RWPE2 (cell line): ENCODE measurements around the gene BABAM2.

Experiments
- ATAC-seq: fragments of 200-7000 bp; cut with Tn5 transposase; 3 replicates; pipeline ENCODE4 v1.9.1; 2021; ENCODE audit warnings: low read depth
- DNase-seq: peaks from one replicate; pipeline ENCODE4 v3.0.0-alpha.2; 2020; ENCODE audit warnings: low spot score
- H3K27ac ChIP-seq: fragments of 450-650 bp; 2 replicates; pipeline ENCODE4 v1.5.1; 2017; ENCODE audit warnings: mild to moderate bottlenecking; ENCODE audit not compliant: poor library complexity, severe bottlenecking
- H3K27me3 ChIP-seq: fragments of 250-450 bp; sonication (Bioruptor Pico); 2 replicates; pipeline ENCODE4 v1.5.1; 2021; ENCODE audit warnings: mild to moderate bottlenecking, moderate library complexity; ENCODE audit not compliant: insufficient read depth, poor library complexity, severe bottlenecking
- H3K36me3 ChIP-seq: fragments of 250-450 bp; sonication (Bioruptor Pico); 2 replicates; pipeline ENCODE4 v1.5.1; 2020; ENCODE audit warnings: low read depth, mild to moderate bottlenecking, moderate library complexity
- H3K4me1 ChIP-seq: fragments of 250-450 bp; sonication (Bioruptor Pico); 2 replicates; pipeline ENCODE4 v1.5.1; 2021; ENCODE audit warnings: mild to moderate bottlenecking, moderate library complexity; ENCODE audit not compliant: insufficient read depth, poor library complexity, severe bottlenecking
- H3K4me3 ChIP-seq: fragments of 250-450 bp; sonication (Bioruptor Pico); 2 replicates; pipeline ENCODE4 v1.5.1; 2021; ENCODE audit warnings: mild to moderate bottlenecking, moderate library complexity; ENCODE audit not compliant: severe bottlenecking
- H3K9me3 ChIP-seq: fragments of 250-450 bp; sonication (Bioruptor Pico); 2 replicates; pipeline ENCODE4 v1.5.1; 2021; ENCODE audit warnings: mild to moderate bottlenecking, moderate library complexity; ENCODE audit not compliant: severe bottlenecking
- TF ChIP-seq, protein P1 (sequence below): fragments of 450-650 bp; IDR thresholded peaks from one replicate; pipeline ENCODE4 v1.5.1; 2017; ENCODE audit warnings: mild to moderate bottlenecking, moderate library complexity; ENCODE audit not compliant: poor library complexity, severe bottlenecking

BABAM2 gene

DNA sequence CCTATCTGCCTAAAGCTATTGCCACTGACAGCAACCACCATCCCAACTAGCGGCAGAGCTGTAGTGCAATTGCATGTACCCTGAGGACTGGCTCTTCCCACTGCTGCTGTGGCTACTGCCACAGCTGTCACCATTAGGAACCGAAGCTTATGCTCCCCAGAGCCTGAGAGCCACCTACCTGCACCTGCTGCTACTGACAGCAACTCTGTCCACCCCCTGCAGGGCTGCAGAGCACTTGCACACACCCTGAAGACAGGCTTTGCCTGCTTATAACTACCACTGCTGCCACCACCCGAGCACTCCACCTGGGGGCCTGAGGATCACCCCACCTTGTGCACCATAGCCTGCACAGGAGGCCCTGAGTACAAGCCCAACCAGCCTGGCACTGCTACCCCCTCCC, 284.5 kb downstream of the BABAM2 start:
- Histone ChIP-seq H3K4me1 (peaks cover 18% of the 10 kb centered on the region), H3K36me3 (no peaks in the 10 kb centered on the region), H3K27me3 (no peaks in the 10 kb centered on the region), H3K9me3 (peaks cover 13% of the 10 kb centered on the region), H3K4me3 (no peak overlapping the region), H3K27ac (no peak overlapping the region)
- TF ChIP-seq, protein P1, sequence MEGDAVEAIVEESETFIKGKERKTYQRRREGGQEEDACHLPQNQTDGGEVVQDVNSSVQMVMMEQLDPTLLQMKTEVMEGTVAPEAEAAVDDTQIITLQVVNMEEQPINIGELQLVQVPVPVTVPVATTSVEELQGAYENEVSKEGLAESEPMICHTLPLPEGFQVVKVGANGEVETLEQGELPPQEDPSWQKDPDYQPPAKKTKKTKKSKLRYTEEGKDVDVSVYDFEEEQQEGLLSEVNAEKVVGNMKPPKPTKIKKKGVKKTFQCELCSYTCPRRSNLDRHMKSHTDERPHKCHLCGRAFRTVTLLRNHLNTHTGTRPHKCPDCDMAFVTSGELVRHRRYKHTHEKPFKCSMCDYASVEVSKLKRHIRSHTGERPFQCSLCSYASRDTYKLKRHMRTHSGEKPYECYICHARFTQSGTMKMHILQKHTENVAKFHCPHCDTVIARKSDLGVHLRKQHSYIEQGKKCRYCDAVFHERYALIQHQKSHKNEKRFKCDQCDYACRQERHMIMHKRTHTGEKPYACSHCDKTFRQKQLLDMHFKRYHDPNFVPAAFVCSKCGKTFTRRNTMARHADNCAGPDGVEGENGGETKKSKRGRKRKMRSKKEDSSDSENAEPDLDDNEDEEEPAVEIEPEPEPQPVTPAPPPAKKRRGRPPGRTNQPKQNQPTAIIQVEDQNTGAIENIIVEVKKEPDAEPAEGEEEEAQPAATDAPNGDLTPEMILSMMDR = no peak
- DNase-seq = no peak
- ATAC-seq = no peak

DNA sequence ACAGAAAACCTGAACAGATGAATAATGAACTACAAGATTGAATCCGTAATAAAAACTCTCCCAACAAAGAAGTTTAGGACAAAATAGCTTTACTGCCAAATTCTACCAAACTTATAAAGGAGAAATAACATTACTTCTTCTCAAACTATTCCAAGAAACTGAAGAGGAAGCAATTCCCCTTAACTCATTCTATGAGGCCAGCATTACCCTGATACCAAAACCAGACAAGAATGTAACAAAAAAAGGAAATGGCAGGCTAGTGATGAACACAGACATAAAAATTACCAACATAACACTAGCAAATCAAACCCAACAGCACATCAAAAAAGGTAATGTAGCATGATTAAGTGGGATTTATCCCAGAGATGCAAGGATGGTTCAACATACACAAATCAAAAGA, 288.4 kb downstream of the BABAM2 start:
- no peaks in the 10 kb centered on the region for H3K4me1 ChIP-seq
- H3K36me3 ChIP-seq = no peaks in the 10 kb centered on the region
- no peaks in the 10 kb centered on the region for H3K27me3 ChIP-seq
- ATAC-seq (no peak), DNase-seq (no peak)
- TF ChIP-seq, protein P1 = no peak
- no peak overlapping the region for H3K4me3 ChIP-seq
- H3K9me3 ChIP-seq = peaks cover 13% of the 10 kb centered on the region
- H3K27ac ChIP-seq = no peak overlapping the region

DNA sequence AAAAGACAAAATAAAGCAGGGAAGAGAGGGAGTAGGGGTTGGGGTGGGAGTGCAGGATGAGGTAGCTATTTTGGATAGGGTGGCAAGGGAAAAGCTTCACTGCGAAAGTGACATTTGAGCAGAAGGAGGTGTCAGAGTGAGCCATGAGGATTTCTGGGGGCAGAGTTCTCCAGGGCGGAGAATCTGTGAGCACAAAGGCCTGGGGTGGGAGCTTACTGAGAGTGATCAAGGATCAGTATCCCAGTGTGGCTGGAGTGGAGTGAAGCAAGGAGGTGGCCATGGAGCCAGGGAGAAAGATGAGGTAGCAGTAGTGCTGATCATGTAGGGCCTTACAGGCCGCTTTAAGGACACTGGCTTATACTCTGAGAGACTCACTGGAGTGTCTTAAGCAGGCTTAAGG, 291.3 kb downstream of the BABAM2 start:
- H3K4me3 ChIP-seq = no peak overlapping the region
- H3K27me3 ChIP-seq = no peaks in the 10 kb centered on the region
- H3K4me1 ChIP-seq = peaks cover 19% of the 10 kb centered on the region
- H3K36me3 ChIP-seq = no peaks in the 10 kb centered on the region
- DNase-seq (no peak), ATAC-seq (no peak)
- peaks cover 8% of the 10 kb centered on the region for H3K9me3 ChIP-seq
- no peak overlapping the region for H3K27ac ChIP-seq
- TF ChIP-seq, protein P1 = no peak

DNA sequence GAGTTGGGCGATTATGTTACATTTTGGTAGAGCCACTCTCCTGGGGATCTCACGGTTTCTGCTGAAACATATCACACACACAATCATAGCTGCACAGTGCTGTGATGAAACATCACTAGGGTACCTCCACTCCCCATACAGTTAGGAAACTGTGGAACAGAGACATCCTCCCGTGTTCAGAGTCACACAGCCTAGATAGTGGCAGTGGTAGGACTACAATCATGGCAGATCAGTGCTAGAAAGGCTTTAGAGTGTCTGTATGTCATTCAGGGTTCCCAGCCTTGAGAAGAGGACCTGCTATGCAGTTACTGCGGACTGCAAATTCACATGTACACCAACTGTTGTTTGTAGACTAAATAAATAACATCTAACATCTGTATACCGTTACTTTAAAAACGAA, 291.8 kb downstream of the BABAM2 start:
- ATAC-seq (no peak), DNase-seq (no peak)
- peaks cover 19% of the 10 kb centered on the region for H3K4me1 ChIP-seq
- H3K27me3 ChIP-seq = no peaks in the 10 kb centered on the region
- TF ChIP-seq, protein P1 = no peak
- H3K9me3 ChIP-seq = peaks cover 2% of the 10 kb centered on the region
- H3K36me3 ChIP-seq = no peaks in the 10 kb centered on the region
- H3K4me3 ChIP-seq = no peak overlapping the region
- H3K27ac ChIP-seq = no peak overlapping the region

DNA sequence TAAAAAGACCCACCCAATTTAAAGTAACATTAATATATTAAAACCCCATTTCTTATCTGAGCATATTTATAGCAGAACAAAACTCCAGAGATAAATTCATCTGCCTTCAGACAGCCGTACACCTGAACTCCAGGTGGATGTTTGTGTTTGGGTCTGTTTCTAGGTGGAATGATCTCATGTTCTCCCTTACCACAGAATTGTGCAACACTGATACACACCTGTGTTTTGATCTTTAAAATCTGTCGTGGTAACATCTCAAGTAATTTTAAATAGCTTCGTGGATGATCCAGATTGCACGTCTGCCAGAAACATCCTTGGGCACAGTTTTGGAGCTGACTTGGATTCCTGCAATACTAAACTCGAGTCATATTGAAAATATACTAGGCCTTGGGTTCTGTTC, 294.6 kb downstream of the BABAM2 start:
- DNase-seq (no peak), ATAC-seq (peak; percentile 87)
- no peak overlapping the region for H3K4me3 ChIP-seq
- H3K9me3 ChIP-seq = no peaks in the 10 kb centered on the region
- H3K4me1 ChIP-seq = peaks cover 19% of the 10 kb centered on the region
- TF ChIP-seq, protein P1 = no peak
- H3K27me3 ChIP-seq = no peaks in the 10 kb centered on the region
- H3K36me3 ChIP-seq = no peaks in the 10 kb centered on the region
- H3K27ac ChIP-seq = peak overlapping the region; percentile 70
